ENCODE measurements around the gene ST3GAL5.
A peak's percentile ranks its signal among the peaks of the same experiment; 100 is the strongest.
"Not testable (repeated sequence)": the region's sequence is repeated elsewhere in the genome, so short reads cannot be mapped to it uniquely, and the experiment has no call there.

ST3GAL5 gene

DNA sequence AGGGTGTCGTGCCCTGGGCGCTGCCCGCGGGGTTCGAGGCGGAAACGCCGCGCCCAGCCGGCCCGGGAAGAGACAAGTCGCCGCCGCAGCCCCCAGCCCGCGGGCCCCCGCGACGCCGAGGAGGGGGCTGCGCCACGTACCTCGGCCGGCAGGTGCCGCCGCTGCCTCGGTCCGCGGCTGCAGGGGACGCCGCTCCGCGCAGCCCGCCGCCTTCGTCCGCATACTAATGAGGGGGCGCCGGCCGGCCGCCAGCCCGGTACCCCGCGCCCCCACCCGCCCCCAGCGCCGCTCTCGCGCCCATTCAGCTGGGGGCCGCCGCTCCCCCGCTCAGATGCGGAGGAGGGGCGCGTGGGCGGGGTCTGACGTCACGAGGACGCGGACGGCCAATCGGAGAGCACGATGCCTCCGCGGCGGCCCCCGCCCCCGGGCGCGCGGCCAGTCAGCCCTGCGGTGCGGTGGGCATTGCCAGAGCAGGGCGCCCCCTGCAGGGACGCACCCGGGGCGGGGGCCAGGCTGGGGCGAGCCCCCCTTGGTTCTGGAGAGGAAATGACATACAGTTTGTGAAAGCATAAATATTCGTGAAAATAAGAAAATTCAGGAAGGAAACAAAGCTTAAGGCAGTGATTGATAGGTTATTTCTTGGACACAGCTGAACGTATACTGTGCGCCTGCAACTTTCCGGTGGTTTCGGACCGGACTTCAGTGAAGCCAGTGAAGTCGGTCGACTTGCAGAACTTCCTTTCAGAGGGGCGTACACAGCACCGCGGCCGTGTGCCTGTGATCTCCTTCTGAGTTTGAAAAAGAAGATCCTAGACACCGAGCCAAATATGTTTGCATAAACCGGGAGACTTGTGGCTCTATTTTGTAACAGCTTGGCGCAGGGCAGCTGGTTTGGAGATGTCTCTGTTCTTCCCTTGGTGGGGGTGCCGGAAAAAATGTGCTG, at the start of gene ST3GAL5:
ST3GAL5 (minus strand) TSS at position 307 of the 943 bp plus-strand sequence; CDS start at position 222, 85 bp downstream.
- peak; percentile 92 to 98 for DNase-seq

DNA sequence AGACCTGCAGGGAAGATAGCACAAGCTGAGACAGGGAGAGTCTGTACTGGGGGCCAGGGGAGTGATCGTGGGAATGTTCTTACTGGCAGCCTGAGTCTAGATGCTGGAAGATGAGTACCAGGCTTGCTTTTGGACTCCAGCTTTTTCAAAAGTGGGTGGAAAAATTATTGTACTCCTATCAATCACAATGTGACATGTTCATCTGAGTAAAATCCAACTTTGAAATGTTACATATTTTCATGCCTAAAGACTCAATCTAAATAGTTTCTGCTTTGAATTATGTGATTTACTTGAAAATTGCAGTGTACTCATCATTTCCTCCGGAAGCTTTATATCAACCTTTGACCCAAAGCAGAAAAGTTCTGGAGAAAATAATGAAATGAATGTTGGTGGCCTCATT, 49.7 kb upstream of the ST3GAL5 start:
- no peak for DNase-seq

DNA sequence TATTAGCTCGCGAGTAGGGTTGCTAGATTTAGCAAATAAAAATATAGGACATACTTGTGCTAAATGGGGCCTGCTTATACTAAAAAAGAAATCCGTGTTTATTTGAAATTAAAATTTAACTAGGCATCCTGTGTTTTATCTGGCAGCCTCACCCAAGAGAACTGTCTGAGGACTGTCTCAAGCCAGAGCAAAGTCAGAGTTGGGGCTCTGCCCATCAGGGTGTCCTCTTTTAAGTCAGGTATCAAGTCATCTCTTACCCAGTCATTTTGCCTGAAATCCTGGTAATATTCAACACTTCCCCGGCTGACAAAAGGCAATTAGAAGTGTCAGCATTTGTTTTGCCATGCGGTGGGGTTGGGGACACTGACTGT, 48.3 kb upstream of the ST3GAL5 start:
- no peak for DNase-seq

DNA sequence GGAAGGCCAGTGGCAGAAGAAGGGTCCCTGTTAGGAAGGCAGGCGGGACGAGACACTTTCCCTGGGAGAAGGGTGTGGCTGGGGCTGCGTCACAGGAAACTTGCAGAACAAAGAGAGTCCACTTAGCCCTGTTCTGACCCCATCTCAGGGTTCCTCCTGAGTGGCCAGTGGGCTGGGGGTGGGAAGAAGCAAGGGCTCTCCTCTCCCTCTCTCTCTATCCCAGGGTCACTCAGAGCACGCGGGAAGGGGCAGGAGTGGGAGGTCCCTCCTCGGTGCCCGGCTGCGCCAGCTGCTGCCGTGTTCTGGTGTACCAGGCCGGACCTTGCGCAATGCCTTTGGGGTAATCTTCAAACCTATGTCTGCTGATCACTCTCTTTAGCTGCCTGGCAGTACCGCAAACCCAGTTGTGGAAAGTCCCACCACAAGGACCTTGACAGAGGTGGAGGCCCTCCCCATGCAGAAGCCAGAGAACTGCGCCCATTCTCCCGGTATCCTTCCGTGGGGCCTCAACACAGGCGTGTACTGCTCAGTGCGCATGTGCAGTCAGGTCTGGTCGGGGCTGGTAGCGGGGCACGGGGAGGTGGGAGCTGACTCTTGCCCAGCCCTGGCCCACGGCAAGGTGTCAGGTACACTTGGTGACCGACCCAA, 47.8 kb upstream of the ST3GAL5 start:
- no peak for DNase-seq

DNA sequence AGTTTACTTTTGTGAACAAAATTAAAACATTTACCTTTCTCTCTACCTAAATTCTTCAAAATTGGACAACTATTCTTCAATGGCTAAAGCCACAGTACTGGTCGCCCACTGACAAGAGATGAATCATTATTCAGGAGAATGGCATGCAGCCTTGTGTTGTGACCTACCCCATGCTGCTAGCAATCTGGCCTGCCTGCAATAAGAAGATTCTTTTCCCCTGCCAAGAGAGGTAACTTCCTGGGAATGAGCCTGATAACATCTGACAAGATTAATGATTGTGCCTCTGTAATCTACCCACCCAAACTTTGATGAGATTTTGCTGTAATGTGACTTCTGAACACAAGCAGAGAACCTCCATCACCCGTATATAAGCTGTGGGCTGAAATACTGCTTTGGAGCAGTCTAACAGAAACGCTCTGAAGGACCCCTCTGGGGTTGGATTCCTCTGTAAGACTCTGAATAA, 47.0 kb upstream of the ST3GAL5 start:
- no peak for DNase-seq

DNA sequence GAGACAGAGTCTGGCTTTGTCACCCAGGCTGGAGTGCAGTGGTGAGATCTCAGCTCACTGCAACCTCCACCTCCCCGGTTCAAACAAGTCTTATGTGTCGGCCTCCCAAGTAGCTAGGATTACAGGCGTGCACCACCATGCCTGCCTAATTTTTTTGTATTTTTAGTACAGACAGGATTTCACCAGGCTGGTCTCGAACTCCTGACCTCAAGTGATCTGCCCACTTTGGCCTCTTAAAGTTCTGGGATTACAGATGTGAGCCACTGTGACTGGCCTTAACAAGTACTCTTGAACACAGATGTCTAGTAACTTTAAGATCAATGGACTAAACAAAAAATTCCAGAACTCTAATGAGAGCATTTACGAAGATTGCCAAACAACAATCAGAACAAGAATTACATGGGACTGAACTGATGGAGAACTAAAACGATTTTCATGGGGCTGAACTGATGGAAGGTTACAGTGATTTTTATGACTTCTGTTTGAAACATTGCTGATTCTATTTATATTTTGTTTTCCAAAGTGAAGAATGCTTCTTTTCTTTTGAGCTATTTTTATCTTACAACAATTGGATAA, 46.5 kb upstream of the ST3GAL5 start:
- DNase-seq = no peak

DNA sequence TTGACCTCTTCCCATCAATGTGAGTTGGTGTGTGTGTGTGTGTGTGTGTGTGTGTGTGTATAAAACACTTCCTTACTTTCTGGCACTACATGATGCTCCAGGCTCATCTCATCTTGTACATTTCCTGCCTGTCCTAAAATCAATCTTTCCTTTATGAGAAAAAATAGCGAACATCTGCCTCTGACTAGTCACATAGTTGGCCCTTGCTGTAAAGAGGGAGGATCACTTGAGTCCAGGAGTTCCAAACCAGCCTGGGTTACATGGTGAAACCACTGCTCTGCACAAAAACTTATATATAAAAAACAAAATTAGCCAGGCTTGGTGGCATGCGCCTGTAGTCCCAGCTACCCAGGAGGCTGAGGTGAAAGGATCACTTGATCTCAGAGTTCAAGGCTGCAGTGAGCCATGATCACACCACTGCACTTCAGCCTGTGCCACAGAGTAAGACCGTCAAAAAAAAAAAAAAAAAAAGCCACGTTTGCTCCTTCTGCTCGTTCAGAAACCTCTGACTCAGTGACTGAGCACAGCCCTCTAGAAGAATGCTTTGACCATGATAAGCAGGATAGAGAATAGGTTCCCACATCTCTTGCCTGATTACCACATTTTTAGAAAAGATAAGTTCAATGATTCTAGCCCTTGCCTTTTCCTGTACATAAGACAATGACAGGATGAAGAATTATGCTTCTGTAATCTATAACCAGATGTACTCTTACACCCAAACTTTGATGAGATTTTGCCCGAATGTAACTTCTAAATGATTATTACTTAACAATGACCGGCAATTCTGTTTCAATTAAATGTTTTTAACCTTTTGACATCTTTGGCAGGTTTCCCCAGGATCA, 45.2 kb upstream of the ST3GAL5 start:
- no peak for DNase-seq

DNA sequence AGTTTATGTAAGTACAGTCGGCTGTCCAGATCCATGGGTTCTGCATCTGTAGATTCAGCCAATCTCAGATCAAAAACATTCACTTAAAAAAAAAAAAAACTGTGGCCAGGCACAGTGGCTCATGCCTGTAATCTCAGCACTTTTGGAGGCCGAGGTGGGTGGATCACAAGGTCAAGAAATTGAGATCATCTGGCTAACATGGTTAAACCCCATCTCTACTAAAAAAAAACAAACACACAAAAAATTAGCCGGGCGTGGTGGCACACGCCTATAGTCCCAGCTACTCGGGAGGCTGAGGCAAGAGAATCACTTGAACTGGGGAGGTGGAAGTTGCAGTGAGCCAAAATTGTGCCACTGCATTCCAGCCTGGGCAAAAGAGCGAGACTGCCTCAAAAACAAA, 42.4 kb upstream of the ST3GAL5 start:
- not testable (repeated sequence) for DNase-seq

DNA sequence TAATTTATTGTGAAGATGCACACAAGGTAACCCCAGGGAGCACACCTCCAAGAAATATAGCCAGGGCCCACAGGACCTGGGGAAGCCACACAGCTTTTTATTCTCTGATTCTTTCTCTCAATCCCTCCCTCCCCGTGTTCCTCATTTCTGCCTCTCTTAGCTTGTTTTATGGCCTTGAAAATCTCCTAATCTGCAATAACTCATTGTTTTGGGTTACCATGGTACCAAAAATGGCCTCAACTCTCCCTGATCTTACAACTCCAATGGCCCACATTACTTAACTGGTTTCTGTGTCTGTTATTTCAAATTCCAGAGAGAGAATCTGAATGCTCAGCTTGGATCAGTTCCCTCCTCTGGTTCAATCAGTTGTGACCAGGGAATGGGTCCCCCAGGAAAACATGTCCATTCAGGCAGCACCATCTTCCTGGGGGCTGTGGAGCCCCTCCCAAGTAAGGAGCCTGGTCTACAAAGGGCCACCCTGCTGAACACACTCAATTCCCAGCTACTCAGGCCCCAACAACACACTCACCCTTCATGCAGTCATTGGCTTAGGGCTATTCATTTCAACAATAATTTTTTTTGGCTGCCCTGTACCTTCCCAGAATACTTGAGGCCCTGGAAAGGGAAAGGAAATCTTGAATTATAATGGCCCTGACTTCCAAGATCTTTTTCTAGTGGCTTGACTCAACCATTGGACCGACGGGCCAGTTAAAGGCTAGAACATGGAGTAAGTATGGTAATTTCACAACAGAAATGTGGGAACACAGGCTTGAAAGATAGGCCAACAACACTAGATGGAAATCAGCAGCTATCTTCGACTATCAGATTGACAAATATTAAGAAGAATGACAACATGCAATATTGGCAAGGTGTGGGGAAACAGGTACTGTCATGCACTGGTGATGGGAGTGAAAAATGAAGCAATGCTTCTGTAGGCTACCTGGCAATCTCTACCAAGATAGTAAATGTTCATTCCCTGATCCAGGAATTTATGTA, 41.6 kb upstream of the ST3GAL5 start:
- DNase-seq = no peak

DNA sequence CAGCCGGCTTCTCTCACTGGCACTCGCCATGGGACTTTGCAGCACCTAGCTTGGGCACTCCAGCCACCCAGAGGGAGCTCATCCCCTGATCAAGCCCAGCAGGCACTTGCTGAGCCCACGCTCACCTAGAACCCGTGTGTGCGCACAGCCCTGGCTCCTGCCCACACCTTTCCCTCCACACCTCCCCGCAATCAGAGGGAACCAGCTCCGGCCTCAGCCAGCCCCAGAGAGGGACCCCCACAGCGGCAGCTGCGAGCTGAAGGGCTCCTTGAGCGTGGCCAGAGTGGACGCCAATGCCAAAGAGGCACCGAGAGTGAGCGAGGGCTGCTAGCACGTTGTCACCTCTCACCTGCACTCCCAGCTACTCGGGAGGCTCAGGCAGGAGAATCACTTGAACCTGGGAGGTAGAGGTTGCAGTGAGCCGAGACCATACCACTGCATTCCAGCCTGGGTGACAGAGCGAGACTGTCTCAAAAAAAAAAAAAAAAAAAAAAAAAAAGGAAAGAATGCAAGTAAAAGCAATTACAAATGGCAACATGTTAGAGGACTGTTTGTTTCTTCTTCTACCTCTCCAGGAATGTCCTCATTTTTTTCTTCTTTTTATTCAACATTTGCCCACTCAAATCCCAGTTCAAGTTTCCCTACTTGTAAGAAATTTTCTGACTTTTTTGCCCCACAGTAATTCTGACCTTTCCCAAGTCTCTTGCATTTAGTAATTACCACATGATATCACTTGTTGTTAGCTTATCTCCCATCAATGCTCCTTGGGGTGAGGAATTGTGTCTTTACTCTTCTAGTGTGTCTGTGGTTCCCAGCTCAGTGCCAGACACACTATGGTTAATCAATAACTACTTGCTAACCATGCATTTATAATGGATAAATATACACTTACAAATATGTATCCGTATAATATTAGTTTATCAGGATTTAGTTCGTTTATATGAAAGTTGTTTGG, 40.6 kb upstream of the ST3GAL5 start:
- no peak for DNase-seq

DNA sequence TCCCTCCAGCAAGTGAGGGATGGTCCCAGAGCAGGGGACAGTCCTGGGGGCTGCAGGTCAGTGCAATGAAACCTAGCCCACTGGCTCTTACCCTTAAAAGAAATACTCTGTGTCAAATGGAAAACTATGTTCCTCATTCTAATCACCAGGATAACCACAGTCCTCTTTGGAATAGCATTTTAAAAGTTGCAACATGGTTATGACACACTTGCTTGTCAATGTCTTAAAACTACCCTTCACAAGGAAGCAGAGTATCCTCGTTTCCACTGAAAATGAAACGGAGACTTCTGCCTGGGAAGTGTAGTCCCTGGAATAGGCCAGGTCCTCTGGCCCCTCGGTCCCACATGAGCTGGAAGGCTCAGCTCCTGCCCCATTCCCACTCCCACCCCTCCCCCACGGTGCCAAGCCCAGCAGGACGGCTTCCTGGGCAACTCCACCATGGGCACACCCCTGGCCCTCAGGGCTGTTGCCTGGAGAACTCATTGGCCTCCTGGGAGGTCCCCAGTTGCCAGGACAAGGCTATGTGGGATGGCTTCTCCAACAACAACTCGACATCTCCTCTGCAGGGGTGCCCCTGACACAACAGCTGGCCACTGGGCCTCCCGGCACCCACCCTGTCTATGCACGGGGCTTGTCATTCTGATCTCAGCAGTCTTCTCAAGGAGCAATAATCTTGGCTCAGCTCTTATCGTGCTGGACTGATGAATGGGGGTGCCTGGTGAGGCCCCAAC, 38.3 kb upstream of the ST3GAL5 start:
- no peak for DNase-seq

DNA sequence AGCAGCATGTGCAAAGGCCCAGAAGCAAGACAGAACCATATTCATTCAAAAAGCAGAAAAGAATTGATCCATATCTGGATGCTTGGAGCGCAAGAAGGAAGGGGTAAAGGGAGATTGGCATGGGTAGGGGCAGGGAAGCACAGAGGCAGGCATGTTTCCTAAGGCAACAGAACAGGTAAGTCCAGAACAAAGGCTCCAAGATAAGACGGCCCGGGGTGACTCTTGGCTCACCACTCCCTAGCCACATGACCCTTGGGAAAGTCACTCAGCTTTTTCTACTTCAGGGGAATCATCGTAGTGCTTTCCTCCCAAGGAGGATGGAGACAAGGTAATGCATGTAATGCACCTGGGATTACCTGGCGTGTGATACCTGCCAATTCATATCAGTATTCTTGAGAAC, 37.7 kb upstream of the ST3GAL5 start:
- no peak for DNase-seq

DNA sequence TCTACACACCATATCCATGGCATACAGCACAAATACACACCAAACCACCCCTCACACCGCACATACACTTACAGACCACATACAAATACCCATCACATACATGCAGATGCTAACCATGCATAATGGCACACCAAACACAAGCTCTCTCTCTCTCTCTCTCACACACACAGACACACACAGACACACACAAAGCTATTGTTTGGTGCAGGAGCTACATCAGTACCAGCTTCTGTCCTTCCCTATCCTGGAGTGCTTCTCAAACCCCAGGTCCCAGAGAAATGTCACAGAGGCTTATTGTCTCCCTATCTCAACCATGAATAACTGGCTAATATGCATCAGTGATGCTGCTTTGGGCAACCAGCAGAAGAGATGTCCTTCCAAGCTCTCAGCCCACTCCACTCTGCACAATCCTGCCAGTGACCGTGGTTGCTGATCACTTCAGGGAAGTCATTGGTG, 36.5 kb upstream of the ST3GAL5 start:
- no peak for DNase-seq

DNA sequence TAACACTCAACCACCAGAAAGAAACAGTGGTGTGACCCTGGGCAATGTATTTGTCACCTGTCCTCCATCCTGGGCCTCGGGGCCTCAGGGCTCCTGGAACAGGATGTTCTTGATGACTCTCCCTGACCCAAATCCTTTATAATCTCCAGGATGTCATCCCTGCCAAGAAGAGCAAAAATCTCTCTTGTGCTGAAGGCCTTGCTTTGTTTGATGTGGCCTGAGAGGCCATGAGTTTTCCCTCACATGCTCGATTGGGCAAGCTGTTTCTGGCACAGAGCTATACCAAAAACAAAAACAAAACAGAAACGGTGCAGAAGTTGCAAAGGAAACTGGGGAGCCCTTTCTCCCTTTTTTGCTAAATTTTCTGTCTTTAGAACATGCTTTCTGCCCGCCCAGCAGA, 35.7 kb upstream of the ST3GAL5 start:
- DNase-seq = no peak

DNA sequence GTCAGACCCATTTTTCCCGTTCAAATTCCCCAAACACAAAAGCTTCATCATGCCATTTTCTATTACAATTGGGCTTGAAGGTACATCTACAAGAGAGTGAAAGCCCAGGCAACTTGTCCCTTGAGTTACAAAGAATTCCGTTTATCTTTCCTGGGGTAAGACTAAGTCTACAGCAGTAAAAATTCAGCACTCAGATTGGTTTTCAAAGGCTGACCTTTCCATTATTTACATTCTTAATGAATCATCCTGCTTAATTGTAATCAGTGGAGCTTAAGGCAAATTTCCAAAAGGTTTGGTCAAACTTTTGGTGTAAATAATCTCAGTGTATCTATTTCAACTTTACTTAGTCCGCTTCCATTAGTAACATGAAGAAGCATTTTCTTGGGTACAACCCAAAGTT, 33.4 kb upstream of the ST3GAL5 start:
- DNase-seq = no peak

DNA sequence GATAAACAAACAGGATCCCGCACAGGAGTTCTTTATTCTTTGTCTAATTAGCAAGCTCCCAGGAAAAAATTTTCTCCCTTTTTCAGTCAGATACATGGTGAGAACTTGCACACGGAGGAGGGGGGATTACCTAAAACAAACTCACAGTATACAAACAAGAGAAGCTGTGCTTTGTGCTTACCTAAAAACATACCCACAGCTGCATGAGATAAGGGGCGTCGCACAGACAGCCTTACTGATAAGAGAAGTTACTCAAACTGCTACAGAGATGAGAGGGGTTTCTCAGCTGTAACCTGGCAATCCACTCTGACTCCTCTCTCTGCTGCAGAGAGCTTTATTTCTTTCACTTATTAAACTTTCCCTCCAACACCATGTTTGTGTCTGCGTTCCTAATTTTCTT, 32.9 kb upstream of the ST3GAL5 start:
- no peak for DNase-seq

DNA sequence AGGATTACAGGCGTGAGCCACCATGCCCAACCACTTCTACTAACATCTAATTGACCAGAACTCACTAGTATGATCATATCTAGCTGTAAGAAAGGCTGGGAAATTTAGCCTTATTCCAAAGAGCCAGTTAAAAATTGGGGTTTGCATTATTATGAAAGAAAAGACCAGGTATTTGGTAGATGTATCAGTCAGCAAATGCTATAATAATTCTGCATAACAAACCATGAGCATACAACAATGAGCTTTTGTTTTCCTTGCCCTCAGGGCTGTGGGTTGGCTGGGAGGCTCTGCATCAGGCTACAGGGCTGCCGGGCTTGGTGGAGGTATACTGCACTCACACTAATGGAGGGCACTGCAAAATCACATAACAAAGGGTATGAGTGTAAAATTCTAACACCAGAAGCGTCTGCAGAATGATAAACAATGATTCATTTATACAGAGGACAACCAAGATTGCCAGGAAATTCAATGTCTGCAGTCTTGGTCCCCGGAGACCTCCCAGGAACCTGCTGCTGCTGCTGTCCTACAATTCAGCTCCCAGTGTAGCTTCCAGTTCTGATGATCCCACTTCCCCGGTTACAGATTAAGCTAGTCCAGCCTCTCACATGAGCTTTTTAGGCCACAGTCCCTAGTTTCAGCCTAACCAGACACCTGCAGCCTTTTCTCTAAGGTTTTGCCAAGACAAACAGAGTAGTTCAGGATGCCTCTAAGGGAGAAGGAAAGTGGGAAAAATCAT, 32.2 kb upstream of the ST3GAL5 start:
- no peak for DNase-seq

DNA sequence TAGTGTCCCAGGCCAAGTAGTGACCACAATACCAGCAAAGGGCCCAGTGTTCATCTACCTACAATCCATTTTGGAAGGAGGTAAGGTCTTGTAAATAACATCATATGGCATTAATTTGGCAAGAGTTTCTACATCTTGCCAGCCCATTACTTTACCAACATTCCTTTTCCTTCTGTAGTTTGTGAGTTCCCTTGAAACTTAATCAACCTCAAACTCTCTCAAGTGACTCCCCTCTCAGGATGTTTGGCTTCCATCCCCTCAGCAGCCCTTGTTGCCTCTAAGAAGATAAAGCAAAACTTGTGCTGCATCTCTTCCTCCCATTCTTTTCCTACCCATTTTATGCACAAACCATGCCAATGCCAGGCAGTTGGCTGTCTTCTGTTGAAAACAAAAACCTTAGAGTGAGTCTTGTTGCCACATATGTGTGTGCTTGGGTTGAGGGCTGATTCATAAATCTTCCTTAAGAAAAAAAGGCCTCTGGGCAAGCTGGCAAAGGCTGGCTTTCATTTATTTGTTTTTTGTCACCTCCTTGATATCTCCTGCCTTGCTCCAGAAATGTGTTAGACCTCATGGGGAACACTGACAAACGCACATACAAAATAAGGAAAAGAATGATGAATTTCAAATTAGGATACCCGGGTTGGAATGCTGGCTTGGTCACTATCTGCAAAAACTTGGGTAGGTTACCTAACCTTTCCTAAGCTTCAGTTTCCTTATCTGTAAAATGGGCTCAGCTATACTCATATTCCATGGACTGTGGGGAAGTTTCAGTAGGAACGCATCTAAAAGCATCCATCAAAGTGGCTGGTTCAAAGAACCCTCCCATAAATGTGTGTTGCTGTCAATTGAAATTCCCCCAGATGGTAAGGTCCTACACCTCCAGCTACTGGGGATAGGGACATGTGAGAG, 29.4 kb upstream of the ST3GAL5 start:
- DNase-seq = no peak

Measured in stimulated activated CD4-positive, alpha-beta T cell treated with anti-CD3 and anti-CD28 coated beads, Interleukin-4, amount 100 ng/mL, for 4 hours (primary cell).